Skeletal muscle tissue (tissue), 4 donors: ENCODE results near the gene DARS1. TPM values are rescaled to one million over a fixed set of nuclear protein-coding genes. Genes with fewer than 3 reads are reported as not detected.
"Not testable (repeated sequence)": the region's sequence is repeated elsewhere in the genome, so short reads cannot be mapped to it uniquely, and the experiment has no call there.

ENCODE experiments used
- H3K27ac ChIP-seq: one replicate; pipeline ENCODE4 v1.7.0; 2013; ENCODE audit warnings: mild to moderate bottlenecking, low read depth, low read length, inconsistent platforms
- H3K27me3 ChIP-seq, 3 donors: one replicate each; pipeline ENCODE4 v1.7.0; 2013; ENCODE audit warnings: low read length in 3 of 3; ENCODE audit not compliant: control insufficient read depth in 3 of 3, insufficient read depth in 3 of 3
- H3K36me3 ChIP-seq, 3 donors: one replicate each; pipeline ENCODE4 v1.7.0; 2013; ENCODE audit warnings: low read length in 3 of 3; ENCODE audit not compliant: control insufficient read depth in 3 of 3, insufficient read depth in 3 of 3
- H3K4me1 ChIP-seq, 3 donors: one replicate each; pipeline ENCODE4 v1.7.0; 2013; ENCODE audit warnings: low read length in 3 of 3, mild to moderate bottlenecking in 3 of 3; ENCODE audit not compliant: control insufficient read depth in 3 of 3, insufficient read depth in 3 of 3
- H3K4me3 ChIP-seq, 3 donors: one replicate each; pipeline ENCODE4 v1.7.0; 2013; ENCODE audit warnings: low read length in 3 of 3
- H3K9ac ChIP-seq, 3 donors: one replicate each; pipeline ENCODE4 v1.7.0; 2013; ENCODE audit warnings: low read length in 3 of 3, mild to moderate bottlenecking in 3 of 3, moderate library complexity in 2 of 3, low read depth in 1 of 3
- H3K9me3 ChIP-seq, 3 donors: one replicate each; pipeline ENCODE4 v1.7.0; 2013; ENCODE audit warnings: low read length in 3 of 3; ENCODE audit not compliant: control insufficient read depth in 3 of 3
- total RNA-seq: library from RNA; depleted of rRNA; stranded (reverse); fragments of >200 nt; gene quantifications from one replicate; pipeline ENCODE4 v1.2.3, GENCODE V29; 2014
- donor health status: Osteomylitis.

DARS1 gene
- total RNA-seq, 1 donor from 2014 or later = 85.6 TPM

DNA sequence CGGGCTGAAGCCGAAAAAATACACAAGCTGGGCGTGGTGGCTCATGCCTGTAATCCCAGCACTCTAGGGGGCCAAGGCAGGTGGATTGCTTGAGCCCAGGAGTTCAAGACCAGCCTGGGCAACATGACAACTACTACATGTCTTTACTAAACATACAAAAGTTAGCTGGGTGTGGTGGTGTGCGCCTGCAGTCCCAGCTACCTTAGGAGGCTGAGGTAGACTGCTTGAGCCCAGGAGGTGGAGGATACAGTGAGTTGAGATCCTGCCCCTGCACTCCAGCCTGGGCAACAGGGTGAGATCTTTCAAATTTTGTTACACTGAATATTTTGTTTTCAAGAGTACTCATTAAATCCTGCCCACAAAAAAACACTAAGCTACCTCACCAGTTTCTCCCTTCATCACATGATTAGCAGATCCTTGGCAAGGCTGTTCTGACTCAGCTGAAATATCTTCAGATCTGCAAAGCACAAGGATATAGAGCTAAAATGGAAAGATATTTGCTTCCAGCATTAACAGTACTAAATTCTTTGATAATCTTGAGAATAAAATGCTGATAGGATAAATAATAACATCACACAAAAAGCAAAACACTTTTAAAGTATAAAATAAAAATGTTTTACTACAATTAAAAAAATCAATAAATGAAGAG, 81.0 kb downstream of the DARS1 start:
- Histone ChIP-seq H3K4me1 (no peaks in the 10 kb centered on the region), H3K4me3 (no peak overlapping the region), H3K36me3 (peaks cover 2 to 16% (median 12%) of the 10 kb centered on the region in 3 donors), H3K9ac (no peak overlapping the region), H3K27me3 (no peaks in the 10 kb centered on the region), H3K27ac (no peak overlapping the region), H3K9me3 (no peaks in the 10 kb centered on the region)

DNA sequence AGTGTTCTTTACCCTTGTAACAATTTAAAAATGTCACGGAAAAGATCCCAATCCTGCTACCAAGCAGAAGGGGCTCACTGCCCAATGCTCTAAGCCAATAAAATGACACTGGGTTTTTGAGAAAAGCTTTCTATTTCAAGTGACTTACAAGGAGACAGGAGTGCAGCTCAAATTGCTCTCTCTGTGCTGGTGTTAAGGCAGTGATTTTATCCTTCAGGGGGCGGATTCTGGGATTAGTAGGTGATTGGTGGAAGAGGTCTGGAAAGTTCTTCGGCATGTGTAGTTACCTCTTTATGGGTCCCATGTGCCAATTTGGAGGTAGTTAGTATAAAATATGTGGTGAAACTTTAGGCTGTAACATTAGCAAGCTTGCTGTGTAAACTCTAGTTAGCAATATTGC, 81.8 kb downstream of the DARS1 start:
- Histone ChIP-seq H3K9me3 (no peaks in the 10 kb centered on the region), H3K4me3 (no peak overlapping the region), H3K36me3 (peaks cover 2 to 17% (median 7%) of the 10 kb centered on the region in 3 donors), H3K27me3 (no peaks in the 10 kb centered on the region), H3K27ac (no peak overlapping the region), H3K4me1 (no peaks in the 10 kb centered on the region), H3K9ac (no peak overlapping the region)

DNA sequence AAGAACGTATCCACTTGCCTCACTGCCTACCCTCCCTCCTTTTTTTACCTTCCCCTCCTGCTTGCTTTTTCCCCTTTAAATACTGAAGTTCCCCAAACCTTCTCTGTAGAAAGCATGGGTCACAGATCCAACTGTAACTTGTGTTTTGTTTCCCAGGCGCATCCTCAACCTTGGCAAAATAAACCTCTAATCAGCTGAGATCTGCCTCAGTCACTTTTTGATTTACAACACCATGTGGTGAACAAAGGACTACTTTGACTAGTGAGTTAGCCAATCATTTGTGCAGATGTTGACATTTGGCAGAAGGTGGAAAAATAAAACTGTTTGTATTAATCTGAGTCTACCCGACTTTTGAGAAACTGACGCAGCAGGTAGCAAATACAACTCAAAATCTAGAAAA, 85.9 kb downstream of the DARS1 start:
- Histone ChIP-seq H3K36me3 (peaks cover 3 to 10% (median 4%) of the 10 kb centered on the region in 3 donors), H3K4me1 (no peaks in the 10 kb centered on the region), H3K9me3 (no peaks in the 10 kb centered on the region), H3K27me3 (no peaks in the 10 kb centered on the region), H3K27ac (no peak overlapping the region), H3K4me3 (no peak overlapping the region), H3K9ac (no peak overlapping the region)

DNA sequence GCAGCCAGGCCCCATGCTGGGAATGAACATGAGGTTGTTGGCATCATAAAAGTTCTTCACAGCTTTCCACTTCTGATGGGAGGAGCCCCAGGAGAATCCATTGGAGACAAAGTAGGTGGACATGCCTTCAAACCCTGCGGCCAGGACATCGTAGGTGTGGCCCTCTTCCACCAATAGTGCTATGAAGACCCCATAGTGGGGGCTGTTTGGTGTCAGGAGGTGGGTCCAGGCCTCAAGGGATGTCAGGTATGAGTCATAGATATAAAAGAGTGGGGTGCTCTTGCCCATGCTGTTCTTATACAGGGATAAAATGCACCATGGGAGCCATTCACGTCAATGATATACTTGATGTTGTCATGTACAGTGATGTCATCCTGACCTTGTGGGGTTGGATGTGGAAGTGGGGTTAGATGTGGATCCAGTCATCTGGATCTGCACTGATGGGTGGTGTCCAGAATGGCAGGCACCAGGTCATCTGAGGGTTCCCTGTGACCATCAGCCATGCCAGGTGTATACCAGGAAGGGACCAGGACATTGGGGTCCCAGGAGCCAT, 87.1 kb downstream of the DARS1 start:
- Histone ChIP-seq H3K27ac (no peak overlapping the region), H3K9ac (no peak overlapping the region), H3K4me3 (no peak overlapping the region), H3K9me3 (no peaks in the 10 kb centered on the region), H3K36me3 (peaks cover 3 to 6% (median 4%) of the 10 kb centered on the region in 3 donors), H3K4me1 (no peaks in the 10 kb centered on the region), H3K27me3 (no peaks in the 10 kb centered on the region)

DNA sequence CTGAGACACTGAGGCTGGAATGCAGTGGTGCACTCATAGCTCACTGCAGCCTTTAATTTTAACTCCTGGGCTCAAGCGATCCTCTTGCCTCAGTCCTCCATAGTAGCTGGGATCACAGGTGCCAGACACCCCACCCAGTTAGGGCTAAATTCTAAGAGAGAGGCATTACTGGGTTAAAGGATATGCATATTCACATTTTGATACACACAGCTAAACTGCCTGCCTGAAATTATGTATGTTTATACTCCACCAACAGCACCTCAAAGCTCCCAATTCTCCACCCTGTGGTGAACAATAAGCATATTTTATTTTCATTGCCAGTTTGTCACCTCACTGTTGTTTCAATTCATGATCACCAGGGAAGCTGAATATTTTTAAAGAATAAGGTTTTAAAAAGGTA, 90.5 kb downstream of the DARS1 start:
- no peak overlapping the region for H3K9ac ChIP-seq

DNA sequence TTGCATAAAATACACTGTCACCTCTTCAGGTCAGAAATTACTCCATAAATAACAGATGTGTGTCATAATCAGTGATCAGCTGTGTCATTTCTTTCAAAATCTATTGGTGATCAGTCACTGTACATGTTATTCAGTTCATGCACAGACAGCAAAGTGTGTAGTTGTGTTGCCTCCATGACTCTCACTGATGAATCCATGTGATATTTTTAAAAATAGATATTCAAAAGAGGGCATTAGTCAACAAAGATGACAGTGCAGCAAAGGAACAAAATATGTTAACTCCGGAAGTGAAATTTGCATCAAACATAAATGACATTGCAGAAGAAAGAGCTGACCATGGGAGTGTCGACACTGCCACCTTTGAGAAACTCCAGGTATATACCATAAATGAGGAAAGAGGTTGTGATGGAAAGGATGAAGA, 92.0 kb downstream of the DARS1 start:
- peaks cover 0 to under 1% (median under 1%) of the 10 kb centered on the region in 3 donors for H3K36me3 ChIP-seq
- no peak overlapping the region for H3K4me3 ChIP-seq
- H3K9ac ChIP-seq = no peak overlapping the region
- H3K9me3 ChIP-seq = no peaks in the 10 kb centered on the region
- no peaks in the 10 kb centered on the region for H3K4me1 ChIP-seq
- H3K27ac ChIP-seq = no peak overlapping the region
- no peaks in the 10 kb centered on the region for H3K27me3 ChIP-seq

More for the DNA sequence above, 90.5 kb downstream of the DARS1 start:
- Histone ChIP-seq H3K27ac (no peak overlapping the region), H3K36me3 (peaks cover 0 to 4% (median 2%) of the 10 kb centered on the region in 3 donors), H3K4me1 (no peaks in the 10 kb centered on the region), H3K4me3 (no peak overlapping the region), H3K9me3 (no peaks in the 10 kb centered on the region), H3K27me3 (no peaks in the 10 kb centered on the region)

DNA sequence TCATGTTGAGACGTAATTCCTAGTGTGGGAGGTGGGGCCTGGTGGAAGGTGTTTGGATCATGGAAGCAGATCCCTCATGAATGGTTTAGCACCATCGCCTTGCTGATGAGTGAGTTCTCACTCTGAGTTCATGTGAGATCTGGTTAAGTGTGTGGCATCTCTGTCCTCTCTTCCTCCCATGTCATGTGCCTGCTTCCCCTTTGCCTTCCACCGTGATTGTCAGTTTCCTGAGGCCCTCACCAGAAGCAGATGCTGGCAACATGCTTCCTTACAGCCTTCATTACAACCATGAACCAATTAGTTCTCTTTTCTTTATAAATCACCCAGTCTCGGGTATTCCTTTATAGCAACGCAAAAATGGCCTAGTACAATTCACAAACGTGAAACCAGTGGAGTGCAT, 94.6 kb downstream of the DARS1 start:
- H3K27me3 ChIP-seq = no peaks in the 10 kb centered on the region
- no peak overlapping the region for H3K27ac ChIP-seq
- H3K9me3 ChIP-seq = no peaks in the 10 kb centered on the region
- H3K4me3 ChIP-seq = no peak overlapping the region
- no peaks in the 10 kb centered on the region for H3K36me3 ChIP-seq
- H3K4me1 ChIP-seq = peaks cover 0 to 3% (median 0%) of the 10 kb centered on the region in 3 donors
- no peak overlapping the region for H3K9ac ChIP-seq

DNA sequence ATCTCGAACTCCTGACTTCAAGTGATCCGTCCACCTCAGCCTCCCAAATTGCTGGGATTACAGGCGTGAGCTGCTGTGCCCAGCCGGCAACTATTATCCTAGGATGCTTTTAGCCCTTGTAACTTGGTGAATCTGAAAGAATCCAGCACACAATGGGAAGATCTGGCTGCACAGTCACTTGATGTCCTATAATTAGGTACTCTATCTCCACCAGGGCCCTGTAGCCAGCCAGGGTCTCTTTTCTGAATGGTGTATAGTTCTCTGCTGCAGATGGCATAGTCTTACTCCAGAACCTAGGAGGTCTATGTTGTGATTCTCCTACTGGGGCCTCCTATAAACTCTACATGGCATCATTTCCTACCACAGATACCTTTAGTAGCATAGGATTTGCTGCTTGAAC, 95.3 kb downstream of the DARS1 start:
- Histone ChIP-seq H3K36me3 (no peaks in the 10 kb centered on the region), H3K9ac (no peak overlapping the region), H3K27ac (no peak overlapping the region), H3K9me3 (no peaks in the 10 kb centered on the region), H3K27me3 (no peaks in the 10 kb centered on the region), H3K4me3 (no peak overlapping the region), H3K4me1 (peaks cover 0 to 3% (median 0%) of the 10 kb centered on the region in 3 donors)

DNA sequence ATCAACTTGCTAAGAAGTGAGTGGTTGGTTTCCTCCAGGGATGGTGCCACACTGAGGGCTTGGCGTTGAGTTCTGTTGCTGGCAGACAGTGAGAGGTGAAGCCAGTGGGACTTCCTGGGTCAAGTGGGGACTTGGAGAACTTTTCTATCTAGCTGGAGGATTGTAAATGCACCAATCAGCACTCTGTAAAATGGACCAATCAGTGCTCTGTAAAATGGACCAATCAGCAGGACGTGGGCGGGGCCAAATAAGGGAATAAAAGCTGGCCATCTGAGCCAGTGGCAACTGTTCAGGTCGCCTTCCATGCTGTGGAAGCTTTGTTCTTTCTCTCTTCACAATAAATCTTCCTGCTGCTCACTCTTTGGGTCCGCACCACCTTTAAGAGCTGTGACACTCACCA, 96.8 kb downstream of the DARS1 start:
- not testable (repeated sequence) for H3K36me3 ChIP-seq, H3K4me1 ChIP-seq, H3K4me3 ChIP-seq, H3K9me3 ChIP-seq, H3K9ac ChIP-seq, H3K27ac ChIP-seq, H3K27me3 ChIP-seq

DNA sequence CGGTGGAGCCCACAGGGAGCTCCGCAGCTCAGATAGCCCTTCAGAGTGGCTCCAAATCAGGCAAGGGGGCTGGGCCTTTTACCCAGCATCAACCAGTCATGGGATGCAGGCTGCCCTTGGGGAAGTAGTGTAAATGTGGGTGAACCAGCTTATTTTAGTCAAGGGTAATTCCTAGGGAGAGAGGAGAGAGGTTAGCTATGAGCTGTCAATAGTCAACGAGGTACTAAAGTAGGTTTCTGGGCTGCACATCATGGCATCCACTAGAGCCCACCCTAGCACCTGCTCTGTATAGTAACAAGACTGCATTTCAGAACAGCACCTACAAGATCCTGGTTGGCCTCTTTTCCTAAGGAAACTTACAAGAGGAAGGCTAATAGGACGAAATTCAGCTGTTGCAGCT, 99.7 kb downstream of the DARS1 start:
- no peak overlapping the region for H3K27ac ChIP-seq
- H3K4me3 ChIP-seq = no peak overlapping the region
- peaks cover 0 to 3% (median 0%) of the 10 kb centered on the region in 3 donors for H3K4me1 ChIP-seq
- H3K9ac ChIP-seq = no peak overlapping the region
- H3K9me3 ChIP-seq = no peaks in the 10 kb centered on the region
- no peaks in the 10 kb centered on the region for H3K36me3 ChIP-seq
- no peaks in the 10 kb centered on the region for H3K27me3 ChIP-seq
